ENCODE results near the gene CRTC3.
"Not testable (repeated sequence)": the region's sequence is repeated elsewhere in the genome, so short reads cannot be mapped to it uniquely, and the experiment has no call there.

Gene CRTC3

GRCh38 chr15:90625037-90625436, 95.3 kb downstream of the CRTC3 start:
- no peak for DNase-seq (ENCODE audit: low spot score)

GRCh38 chr15:90629217-90629616, 99.5 kb downstream of the CRTC3 start:
- DNase-seq (ENCODE audit: low spot score), result no peak

GRCh38 chr15:90633360-90633759, 103.6 kb downstream of the CRTC3 start:
- no peak for DNase-seq (ENCODE audit: low spot score)

GRCh38 chr15:90636993-90637392, 107.3 kb downstream of the CRTC3 start:
- not testable (repeated sequence) for DNase-seq (ENCODE audit: low spot score)

- no peak for DNase-seq (ENCODE audit: low spot score)
These were observed 108.0 kb downstream of the CRTC3 start for GRCh38 chr15:90637693-90638092.

- no peak for DNase-seq (ENCODE audit: low spot score)
These were observed 108.5 kb downstream of the CRTC3 start for GRCh38 chr15:90638201-90638691.

- DNase-seq (ENCODE audit: low spot score), result no peak
These were observed 109.2 kb downstream of the CRTC3 start for GRCh38 chr15:90638963-90639362.

- no peak for DNase-seq (ENCODE audit: low spot score)
These were observed 111.1 kb downstream of the CRTC3 start for GRCh38 chr15:90640862-90641261.

GRCh38 chr15:90641581-90642463, 112.1 kb downstream of the CRTC3 start:
- no peak for DNase-seq (ENCODE audit: low spot score)

- DNase-seq (ENCODE audit: low spot score), result no peak
These were observed 113.0 kb downstream of the CRTC3 start for GRCh38 chr15:90642464-90643300.

- no peak for DNase-seq (ENCODE audit: low spot score)
These were observed 113.5 kb downstream of the CRTC3 start for GRCh38 chr15:90643301-90643632.

GRCh38 chr15:90644526-90644925, 114.8 kb downstream of the CRTC3 start:
- no peak for DNase-seq (ENCODE audit: low spot score)

- no peak for DNase-seq (ENCODE audit: low spot score)
These were observed 115.4 kb downstream of the CRTC3 start for GRCh38 chr15:90644952-90645725.

GRCh38 chr15:90645873-90646575, 116.3 kb downstream of the CRTC3 start:
- no peak for DNase-seq (ENCODE audit: low spot score)

GRCh38 chr15:90646662-90647305, 117.1 kb downstream of the CRTC3 start:
- no peak for DNase-seq (ENCODE audit: low spot score)

- DNase-seq (ENCODE audit: low spot score), result no peak
These were observed 117.6 kb downstream of the CRTC3 start for GRCh38 chr15:90647326-90647725.

GRCh38 chr15:90648137-90649070, 118.7 kb downstream of the CRTC3 start:
- DNase-seq (ENCODE audit: low spot score), result peak; percentile 86

GRCh38 chr15:90650117-90650955, 120.6 kb downstream of the CRTC3 start:
- DNase-seq (ENCODE audit: low spot score), result no peak
